Liver (tissue), 9 donors: ENCODE measurements around the gene TSC22D3. TPM values are rescaled to one million over a fixed set of nuclear protein-coding genes. Genes with fewer than 3 reads are reported as not detected.

ENCODE experiments used
- DNase-seq: peaks from one replicate; pipeline ENCODE4 v3.0.0-alpha.2; 2017; ENCODE audit warnings: low spot score
- H3K27ac ChIP-seq, 2 donors: one replicate each; pipeline ENCODE4 v1.7.0; 2013; ENCODE audit warnings: inconsistent platforms in 2 of 2, low read length in 2 of 2, control low read depth in 1 of 2, low read depth in 1 of 2, mild to moderate bottlenecking in 1 of 2
- H3K27me3 ChIP-seq, 4 donors: one replicate each; pipeline versions ENCODE4 v1.6.1 to v1.7.0; 2013; ENCODE audit warnings: low read length in 3 of 4, inconsistent platforms in 1 of 4, mild to moderate bottlenecking in 1 of 4, moderate library complexity in 1 of 4; ENCODE audit not compliant: control insufficient read depth in 4 of 4, insufficient read depth in 4 of 4
- H3K36me3 ChIP-seq, 4 donors: one replicate each; pipeline versions ENCODE4 v1.6.1 to v1.7.0; 2013; ENCODE audit warnings: low read length in 3 of 4, mild to moderate bottlenecking in 3 of 4, low read depth in 1 of 4, moderate library complexity in 1 of 4; ENCODE audit not compliant: control insufficient read depth in 4 of 4, insufficient read depth in 3 of 4
- H3K4me1 ChIP-seq, 4 donors: one replicate each; pipeline versions ENCODE4 v1.6.1 to v1.7.0; 2013; ENCODE audit warnings: low read length in 3 of 4, mild to moderate bottlenecking in 3 of 4, moderate library complexity in 1 of 4; ENCODE audit not compliant: control insufficient read depth in 4 of 4, insufficient read depth in 4 of 4
- H3K4me3 ChIP-seq, 3 donors: one replicate each; pipeline versions ENCODE4 v1.6.1 to v1.7.0; 2013; ENCODE audit warnings: low read length in 3 of 3, control low read depth in 1 of 3, low read depth in 1 of 3, mild to moderate bottlenecking in 1 of 3
- H3K9ac ChIP-seq, 2 donors: one replicate each; pipeline ENCODE4 v1.7.0; 2013; ENCODE audit warnings: low read length in 2 of 2, mild to moderate bottlenecking in 2 of 2, moderate library complexity in 2 of 2, control low read depth in 1 of 2, low read depth in 1 of 2
- H3K9me3 ChIP-seq, 4 donors: one replicate each; pipeline versions ENCODE4 v1.6.1 to v1.7.0; 2013; ENCODE audit warnings: low read length in 3 of 4; ENCODE audit not compliant: control insufficient read depth in 4 of 4
- ATF3 ChIP-seq: IDR thresholded peaks from 2 replicates; pipeline ENCODE4 v1.6.1; 2016; ENCODE audit warnings: antibody characterized with exemption
- CTCF ChIP-seq: fragments of 150-350 bp; IDR thresholded peaks from 2 replicates; pipeline ENCODE4 v1.5.1; 2017; ENCODE audit warnings: improper control_type of control experiment, low read depth, low read length; ENCODE audit not compliant: missing input control
- EGR1 ChIP-seq, 2 donors: IDR thresholded peaks; 2 replicates each; pipeline ENCODE4 v1.6.1; 2016 to 2018; ENCODE audit warnings: antibody characterized with exemption in 2 of 2, low read depth in 2 of 2
- FOXA1 ChIP-seq: IDR thresholded peaks from 2 replicates; pipeline ENCODE4 v1.6.1; 2016; ENCODE audit warnings: antibody characterized with exemption
- FOXA2 ChIP-seq: IDR thresholded peaks from 2 replicates; pipeline ENCODE4 v1.6.1; 2016; ENCODE audit warnings: antibody characterized with exemption
- GABPA ChIP-seq, 2 donors: IDR thresholded peaks in 1 of 2; conservative IDR thresholded peaks in 1 of 2; 2 replicates each; pipeline ENCODE4 v1.6.1; 2016; ENCODE audit warnings: antibody characterized with exemption in 2 of 2, mild to moderate bottlenecking in 1 of 2, moderate library complexity in 1 of 2
- HNF4A ChIP-seq, 2 donors: conservative IDR thresholded peaks; 2 replicates each; pipeline ENCODE4 v1.6.1; 2016; ENCODE audit warnings: antibody characterized with exemption in 2 of 2, mild to moderate bottlenecking in 2 of 2
- HNF4G ChIP-seq: IDR thresholded peaks from 2 replicates; pipeline ENCODE4 v1.6.1; 2016; ENCODE audit warnings: antibody characterized with exemption
- JUND ChIP-seq, 2 donors: IDR thresholded peaks; 2 replicates each; pipeline ENCODE4 v1.6.1; 2016; ENCODE audit warnings: antibody characterized with exemption in 2 of 2
- MAX ChIP-seq: IDR thresholded peaks from 2 replicates; pipeline ENCODE4 v1.6.1; 2016; ENCODE audit warnings: antibody characterized with exemption
- NR2F2 ChIP-seq: IDR thresholded peaks from 2 replicates; pipeline ENCODE4 v1.6.1; 2016; ENCODE audit warnings: antibody characterized with exemption
- RAD21 ChIP-seq, 2 donors: IDR thresholded peaks; 2 replicates each; pipeline ENCODE4 v1.6.1; 2016; ENCODE audit warnings: antibody characterized with exemption in 2 of 2, mild to moderate bottlenecking in 2 of 2
- REST ChIP-seq: IDR thresholded peaks from 2 replicates; pipeline ENCODE4 v1.6.1; 2016; ENCODE audit warnings: antibody characterized with exemption, mild to moderate bottlenecking
- RXRA ChIP-seq, 2 donors: IDR thresholded peaks; 2 replicates each; pipeline ENCODE4 v1.6.1; 2017 to 2018; ENCODE audit warnings: antibody characterized with exemption in 2 of 2, mild to moderate bottlenecking in 1 of 2
- SP1 ChIP-seq: IDR thresholded peaks from 2 replicates; pipeline ENCODE4 v1.6.1; 2018; ENCODE audit warnings: antibody characterized with exemption, mild to moderate bottlenecking
- TAF1 ChIP-seq: conservative IDR thresholded peaks from 2 replicates; pipeline ENCODE4 v1.6.1; 2016; ENCODE audit warnings: antibody characterized with exemption, mild to moderate bottlenecking
- YY1 ChIP-seq: IDR thresholded peaks from 2 replicates; pipeline ENCODE4 v1.6.1; 2016; ENCODE audit warnings: antibody characterized with exemption, mild to moderate bottlenecking
- ZBTB33 ChIP-seq: IDR thresholded peaks from 2 replicates; pipeline ENCODE4 v1.6.1; 2016; ENCODE audit warnings: antibody characterized with exemption
- WGBS: extraction: QIAGEN DNeasy Blood & Tissue Kit; methylation state at CpG from one replicate; pipeline ENCODE4 v1.1.7; 2013; 5-methylcytosine and 5-hydroxymethylcytosine counted together
- polyA plus RNA-seq, 2 donors: library from polyadenylated mRNA; stranded (reverse) in 1 of 2; unstranded in 1 of 2; fragments of 200-250 nt in 1 of 2; fragments of >200 nt in 1 of 2; fragmentation: Nextera tagmentation in 1 of 2; extraction: Ambion mirVana in 1 of 2; gene quantifications; one replicate each; pipeline versions ENCODE4 v1.2.1 to v1.2.3, GENCODE V29; 2013 to 2015
- total RNA-seq, 2 donors: library from RNA; depleted of rRNA; stranded (reverse); fragments of >200 nt; gene quantifications; one replicate each; pipeline ENCODE4 v1.2.3, GENCODE V29; 2014
- donor health status: healthy.
- donor health status: healthy.
- donor health status: healthy.
- donor health status: healthy.
- donor health status: healthy.

TSC22D3 gene
- total and polyA plus RNA-seq, 4 donors: 10.5 to 128 (median 48.1) TPM

- peak; percentile 28 to 38 for TF ChIP-seq RAD21 (IDR thresholded peaks at IDR 0.05)
- peak; percentile 63 for TF ChIP-seq YY1
- TF ChIP-seq FOXA2: no peak
- TF ChIP-seq HNF4A (conservative IDR thresholded peaks at IDR 0.05): peak; percentile 17 to 27
- TF ChIP-seq FOXA1: no peak
- peak; percentile 49 to 59 for TF ChIP-seq RXRA (IDR thresholded peaks at IDR 0.05)
- no peak for TF ChIP-seq NR2F2
- no peak for TF ChIP-seq ZBTB33
- peak; percentile 74 for TF ChIP-seq SP1
- TF ChIP-seq ATF3: no peak
- no peak for TF ChIP-seq EGR1 (IDR thresholded peaks at IDR 0.05; ENCODE audit: low read depth in 2 of 2)
- peak; percentile 14 to 16 for TF ChIP-seq JUND (IDR thresholded peaks at IDR 0.05)
- TF ChIP-seq CTCF: no peak
- no peak for TF ChIP-seq HNF4G
- no peak for TF ChIP-seq GABPA (IDR thresholded peaks at IDR 0.05 in 1 of 2, conservative IDR thresholded peaks at IDR 0.05 in 1 of 2)
- peak; percentile 60 for TF ChIP-seq REST
- TF ChIP-seq TAF1: peak; percentile 96
- TF ChIP-seq MAX: peak; percentile 33
- Histone ChIP-seq H3K27ac (peak overlapping the region; percentile 76 to 84), H3K9me3 (no peaks in the 10 kb centered on the region), H3K4me1 (peaks cover 6 to 16% (median 11%) of the 10 kb centered on the region in 4 donors), H3K9ac (peak overlapping the region; percentile 35 to 53), H3K4me3 (peak overlapping the region; percentile 27 to 78 (median 69)), H3K27me3 (no peaks in the 10 kb centered on the region), H3K36me3 (peaks cover 3 to 17% (median 8%) of the 10 kb centered on the region in 4 donors)
- 19% methylated on average over 29 of the region's 29 CpGs for WGBS
- DNase-seq: peak; percentile 50
Measured at GRCh38 chrX:107716816-107717700, 58.5 kb downstream of the TSC22D3 start.
